A549 treated with GW870086 at 1 μM for 4 hours (cell line): ENCODE data around the gene CAST. TPM values are rescaled to one million over a fixed set of nuclear protein-coding genes. Genes with fewer than 3 reads are reported as not detected.

ENCODE experiments used
- total RNA-seq: library from RNA; stranded (reverse); fragments of 200-300 nt; extraction: Qiagen RNA extraction; gene quantifications from 5 replicates; pipeline ENCODE4 v1.2.3, GENCODE V29; 2022; ENCODE audit warnings: low read depth

The CAST gene, protein sequence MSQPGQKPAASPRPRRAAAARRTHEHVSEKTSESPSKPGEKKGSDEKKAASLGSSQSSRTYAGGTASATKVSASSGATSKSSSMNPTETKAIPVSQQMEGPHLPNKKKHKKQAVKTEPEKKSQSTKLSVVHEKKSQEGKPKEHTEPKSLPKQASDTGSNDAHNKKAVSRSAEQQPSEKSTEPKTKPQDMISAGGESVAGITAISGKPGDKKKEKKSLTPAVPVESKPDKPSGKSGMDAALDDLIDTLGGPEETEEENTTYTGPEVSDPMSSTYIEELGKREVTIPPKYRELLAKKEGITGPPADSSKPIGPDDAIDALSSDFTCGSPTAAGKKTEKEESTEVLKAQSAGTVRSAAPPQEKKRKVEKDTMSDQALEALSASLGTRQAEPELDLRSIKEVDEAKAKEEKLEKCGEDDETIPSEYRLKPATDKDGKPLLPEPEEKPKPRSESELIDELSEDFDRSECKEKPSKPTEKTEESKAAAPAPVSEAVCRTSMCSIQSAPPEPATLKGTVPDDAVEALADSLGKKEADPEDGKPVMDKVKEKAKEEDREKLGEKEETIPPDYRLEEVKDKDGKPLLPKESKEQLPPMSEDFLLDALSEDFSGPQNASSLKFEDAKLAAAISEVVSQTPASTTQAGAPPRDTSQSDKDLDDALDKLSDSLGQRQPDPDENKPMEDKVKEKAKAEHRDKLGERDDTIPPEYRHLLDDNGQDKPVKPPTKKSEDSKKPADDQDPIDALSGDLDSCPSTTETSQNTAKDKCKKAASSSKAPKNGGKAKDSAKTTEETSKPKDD
- 143 to 185 TPM (median 183 TPM) in 5 replicates for total RNA-seq

DNA sequence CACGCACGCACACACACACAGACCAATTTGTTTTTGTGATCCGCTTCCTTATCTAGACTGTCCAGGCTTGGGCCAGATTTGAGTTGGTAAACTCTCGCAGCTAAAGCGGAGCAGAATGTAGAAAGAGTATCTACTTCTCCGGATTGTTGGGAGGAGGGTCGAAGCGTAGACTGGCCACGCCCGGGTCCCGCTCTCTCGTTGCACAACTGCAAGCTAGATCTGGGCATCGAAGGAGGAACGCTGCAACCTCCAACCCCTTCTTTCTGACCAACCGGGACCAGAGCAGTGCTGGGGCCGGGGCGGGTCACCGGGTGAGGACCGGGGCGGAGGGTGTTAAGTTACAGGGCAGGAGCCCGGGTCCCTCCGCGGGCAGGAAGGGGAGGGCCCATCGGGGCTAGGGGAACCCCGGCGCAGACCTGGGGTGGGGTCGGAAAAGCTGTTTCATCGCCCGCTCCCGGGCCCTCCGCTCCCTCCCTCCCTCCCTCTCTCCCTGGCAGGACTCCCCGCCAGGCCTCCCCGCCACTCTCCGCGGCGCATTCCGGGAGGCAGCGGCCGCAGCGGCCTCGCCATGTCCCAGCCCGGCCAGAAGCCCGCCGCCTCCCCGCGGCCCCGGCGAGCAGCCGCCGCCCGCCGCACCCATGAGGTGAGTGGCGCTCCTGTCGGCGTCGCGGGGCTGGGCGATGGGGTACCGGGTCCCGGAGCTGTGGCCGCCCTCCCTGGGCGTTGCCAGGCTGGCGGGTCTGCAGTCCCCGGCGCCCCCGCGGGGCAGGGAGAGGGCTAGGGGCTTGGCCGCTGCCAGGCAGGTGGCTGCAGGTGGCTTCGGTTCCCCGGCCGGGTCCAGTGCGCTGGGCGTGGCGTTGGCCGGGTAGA lies at the start of gene CAST:
CAST (plus strand) TSS at position 522 of the 870 bp plus-strand sequence; CDS start at position 569, 47 bp downstream.

Other genes with a start within 250 kb of the CAST start
- gene PCSK1, start 229.1 kb upstream of the CAST start, total RNA-seq: 0.18 to 0.54 TPM (median 0.40 TPM) in 5 replicates
- 6.9 to 11.6 TPM (median 8.8 TPM) in 5 replicates for gene ERAP1, start 145.6 kb downstream of the CAST start, total RNA-seq
- 0.84 to 1.9 TPM (median 1.4 TPM) in 5 replicates for gene ERAP2, start 214.1 kb downstream of the CAST start, total RNA-seq